ENCODE measurements around the gene YARS2.

DNA sequence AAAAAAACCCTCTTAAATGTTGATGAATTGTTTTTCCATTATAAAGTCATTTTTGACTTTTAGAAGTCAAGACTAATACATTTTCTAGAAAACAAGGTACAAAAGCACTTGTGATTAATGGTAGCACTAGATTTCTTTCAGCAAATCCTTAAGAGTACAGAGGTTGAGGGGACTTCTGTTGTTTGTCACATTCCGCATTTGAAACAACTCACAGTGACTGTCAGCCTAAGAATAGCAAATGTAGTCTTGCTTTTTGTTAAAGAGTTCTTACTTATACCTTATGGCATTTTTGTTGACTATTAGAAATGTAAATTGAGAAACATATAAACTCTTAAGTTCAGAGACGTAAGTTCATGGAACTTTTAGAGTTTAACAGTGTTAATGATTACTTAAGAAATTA, 16.4 kb downstream of the YARS2 start:
- TF ChIP-seq POLR2A (IDR thresholded peaks at IDR 0.05): no peak
- TF ChIP-seq, protein P1, sequence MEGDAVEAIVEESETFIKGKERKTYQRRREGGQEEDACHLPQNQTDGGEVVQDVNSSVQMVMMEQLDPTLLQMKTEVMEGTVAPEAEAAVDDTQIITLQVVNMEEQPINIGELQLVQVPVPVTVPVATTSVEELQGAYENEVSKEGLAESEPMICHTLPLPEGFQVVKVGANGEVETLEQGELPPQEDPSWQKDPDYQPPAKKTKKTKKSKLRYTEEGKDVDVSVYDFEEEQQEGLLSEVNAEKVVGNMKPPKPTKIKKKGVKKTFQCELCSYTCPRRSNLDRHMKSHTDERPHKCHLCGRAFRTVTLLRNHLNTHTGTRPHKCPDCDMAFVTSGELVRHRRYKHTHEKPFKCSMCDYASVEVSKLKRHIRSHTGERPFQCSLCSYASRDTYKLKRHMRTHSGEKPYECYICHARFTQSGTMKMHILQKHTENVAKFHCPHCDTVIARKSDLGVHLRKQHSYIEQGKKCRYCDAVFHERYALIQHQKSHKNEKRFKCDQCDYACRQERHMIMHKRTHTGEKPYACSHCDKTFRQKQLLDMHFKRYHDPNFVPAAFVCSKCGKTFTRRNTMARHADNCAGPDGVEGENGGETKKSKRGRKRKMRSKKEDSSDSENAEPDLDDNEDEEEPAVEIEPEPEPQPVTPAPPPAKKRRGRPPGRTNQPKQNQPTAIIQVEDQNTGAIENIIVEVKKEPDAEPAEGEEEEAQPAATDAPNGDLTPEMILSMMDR (IDR thresholded peaks at IDR 0.05): no peak

Measured in testis (tissue), 2 donors.